Retinal pigment epithelial cell (primary cell): ENCODE measurements around the gene SYT2.
"Not testable (repeated sequence)": the region's sequence is repeated elsewhere in the genome, so short reads cannot be mapped to it uniquely, and the experiment has no call there.

ENCODE experiments used
- DNase-seq: peaks from one replicate; pipeline ENCODE4 v3.0.0-alpha.2; 2010; ENCODE audit warnings: low read depth
- H3K4me3 ChIP-seq: 2 replicates; pipeline ENCODE4 v1.5.1; 2011; ENCODE audit warnings: mild to moderate bottlenecking, low read length, control low read depth, moderate library complexity
- CTCF ChIP-seq: conservative IDR thresholded peaks from 2 replicates; pipeline ENCODE4 v1.5.1; 2011; ENCODE audit warnings: low read depth, low read length, control low read depth, inconsistent platforms

The SYT2 gene

GRCh38 chr1:202632241-202632640, 78.0 kb downstream of the SYT2 start:
- no peak overlapping the region for H3K4me3 ChIP-seq
- no peak for DNase-seq
- no peak for TF ChIP-seq CTCF

- no peak overlapping the region for H3K4me3 ChIP-seq
- no peak for TF ChIP-seq CTCF
- no peak for DNase-seq
Measured at GRCh38 chr1:202631076-202631923, 79.0 kb downstream of the SYT2 start.

GRCh38 chr1:202630541-202630940, 79.7 kb downstream of the SYT2 start:
- no peak overlapping the region for H3K4me3 ChIP-seq
- no peak for TF ChIP-seq CTCF
- no peak for DNase-seq

- DNase-seq, H3K4me3 ChIP-seq: not testable (repeated sequence)
Measured at GRCh38 chr1:202630096-202630495, 80.2 kb downstream of the SYT2 start.

- H3K4me3 ChIP-seq, DNase-seq: not testable (repeated sequence)
Measured at GRCh38 chr1:202629257-202629811, 80.9 kb downstream of the SYT2 start.

- H3K4me3 ChIP-seq = no peak overlapping the region
- TF ChIP-seq CTCF = no peak
- no peak for DNase-seq
Measured at GRCh38 chr1:202628646-202629215, 81.5 kb downstream of the SYT2 start.

- no peak for DNase-seq
- no peak for TF ChIP-seq CTCF
Measured at GRCh38 chr1:202627841-202628565, 82.3 kb downstream of the SYT2 start.

GRCh38 chr1:202627036-202627435, 83.2 kb downstream of the SYT2 start:
- H3K4me3 ChIP-seq, DNase-seq: not testable (repeated sequence)

More at GRCh38 chr1:202627841-202628565, 82.3 kb downstream of the SYT2 start:
- no peak overlapping the region for H3K4me3 ChIP-seq
